H1 (cell line): ENCODE results near the gene DHRS3.

Source experiments
- BRCA1 ChIP-seq: IDR thresholded peaks from 2 replicates; pipeline ENCODE4 v1.6.1; 2012; ENCODE audit warnings: low read depth, low read length, improper control_type of control experiment
- CHD2 ChIP-seq: IDR thresholded peaks from 2 replicates; pipeline ENCODE4 v1.6.1; 2012; ENCODE audit warnings: low read length, improper control_type of control experiment
- EZH2 ChIP-seq: fragments of 200-600 bp; sonication (generic); IDR thresholded peaks from 2 replicates; pipeline ENCODE4 v1.7.1; 2012; ENCODE audit warnings: low read depth, mild to moderate bottlenecking, moderate library complexity, low read length, inconsistent platforms; ENCODE audit not compliant: severe bottlenecking
- POLR2AphosphoS5 ChIP-seq: IDR thresholded peaks from 2 replicates; pipeline ENCODE4 v1.6.1; 2011; ENCODE audit warnings: low read depth, low read length
- SIRT6 ChIP-seq: IDR thresholded peaks from one replicate; pipeline ENCODE4 v1.7.1; 2012; ENCODE audit warnings: low read length, inconsistent platforms
- USF2 ChIP-seq: IDR thresholded peaks from 2 replicates; pipeline ENCODE4 v1.6.1; 2011; ENCODE audit warnings: low read length, improper control_type of control experiment
- ZNF274 ChIP-seq: IDR thresholded peaks from 2 replicates; pipeline ENCODE4 v1.7.0; 2012; ENCODE audit warnings: low read length, borderline replicate concordance; ENCODE audit errors: extremely low read depth
- TF ChIP-seq, protein P1 (sequence below), 3 experiments: IDR thresholded peaks; 1 replicate in 2 of 3; 2 replicates in 1 of 3; pipeline versions ENCODE4 v1.5.1 to v1.6.1; 2011; ENCODE audit warnings: low read length in 3 of 3, mild to moderate bottlenecking in 3 of 3, inconsistent platforms in 2 of 3, low read depth in 1 of 3, moderate library complexity in 1 of 3; ENCODE audit not compliant: insufficient read depth in 1 of 3; ENCODE audit errors: control extremely low read depth in 1 of 3

- no peak for TF ChIP-seq USF2
- TF ChIP-seq, protein P1, sequence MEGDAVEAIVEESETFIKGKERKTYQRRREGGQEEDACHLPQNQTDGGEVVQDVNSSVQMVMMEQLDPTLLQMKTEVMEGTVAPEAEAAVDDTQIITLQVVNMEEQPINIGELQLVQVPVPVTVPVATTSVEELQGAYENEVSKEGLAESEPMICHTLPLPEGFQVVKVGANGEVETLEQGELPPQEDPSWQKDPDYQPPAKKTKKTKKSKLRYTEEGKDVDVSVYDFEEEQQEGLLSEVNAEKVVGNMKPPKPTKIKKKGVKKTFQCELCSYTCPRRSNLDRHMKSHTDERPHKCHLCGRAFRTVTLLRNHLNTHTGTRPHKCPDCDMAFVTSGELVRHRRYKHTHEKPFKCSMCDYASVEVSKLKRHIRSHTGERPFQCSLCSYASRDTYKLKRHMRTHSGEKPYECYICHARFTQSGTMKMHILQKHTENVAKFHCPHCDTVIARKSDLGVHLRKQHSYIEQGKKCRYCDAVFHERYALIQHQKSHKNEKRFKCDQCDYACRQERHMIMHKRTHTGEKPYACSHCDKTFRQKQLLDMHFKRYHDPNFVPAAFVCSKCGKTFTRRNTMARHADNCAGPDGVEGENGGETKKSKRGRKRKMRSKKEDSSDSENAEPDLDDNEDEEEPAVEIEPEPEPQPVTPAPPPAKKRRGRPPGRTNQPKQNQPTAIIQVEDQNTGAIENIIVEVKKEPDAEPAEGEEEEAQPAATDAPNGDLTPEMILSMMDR (IDR thresholded peaks at IDR 0.05; ENCODE audit: control extremely low read depth in 1 of 3, insufficient read depth in 1 of 3, low read depth in 1 of 3, low read length in 3 of 3) = peak in 1 of 3 experiments; percentile 12; a peak in 1 of 4 replicates
- TF ChIP-seq POLR2AphosphoS5 = no peak
- no peak for TF ChIP-seq BRCA1
- no peak for TF ChIP-seq CHD2
- no peak for TF ChIP-seq EZH2
- TF ChIP-seq ZNF274 = no peak
- TF ChIP-seq SIRT6 = no peak
These were observed 25.1 kb upstream of the DHRS3 start for GRCh38 chr1:12643079-12643478.
